ENCODE results near the gene IGSF23. TPM values are rescaled to one million over a fixed set of nuclear protein-coding genes. Genes with fewer than 3 reads are reported as not detected.

Gene IGSF23
- total and polyA plus RNA-seq, 2 of the 13 experiments (the other 11 are each of a cell fraction or from before 2014, with no cell fraction given): 2.3 to 8.8 TPM

DNA sequence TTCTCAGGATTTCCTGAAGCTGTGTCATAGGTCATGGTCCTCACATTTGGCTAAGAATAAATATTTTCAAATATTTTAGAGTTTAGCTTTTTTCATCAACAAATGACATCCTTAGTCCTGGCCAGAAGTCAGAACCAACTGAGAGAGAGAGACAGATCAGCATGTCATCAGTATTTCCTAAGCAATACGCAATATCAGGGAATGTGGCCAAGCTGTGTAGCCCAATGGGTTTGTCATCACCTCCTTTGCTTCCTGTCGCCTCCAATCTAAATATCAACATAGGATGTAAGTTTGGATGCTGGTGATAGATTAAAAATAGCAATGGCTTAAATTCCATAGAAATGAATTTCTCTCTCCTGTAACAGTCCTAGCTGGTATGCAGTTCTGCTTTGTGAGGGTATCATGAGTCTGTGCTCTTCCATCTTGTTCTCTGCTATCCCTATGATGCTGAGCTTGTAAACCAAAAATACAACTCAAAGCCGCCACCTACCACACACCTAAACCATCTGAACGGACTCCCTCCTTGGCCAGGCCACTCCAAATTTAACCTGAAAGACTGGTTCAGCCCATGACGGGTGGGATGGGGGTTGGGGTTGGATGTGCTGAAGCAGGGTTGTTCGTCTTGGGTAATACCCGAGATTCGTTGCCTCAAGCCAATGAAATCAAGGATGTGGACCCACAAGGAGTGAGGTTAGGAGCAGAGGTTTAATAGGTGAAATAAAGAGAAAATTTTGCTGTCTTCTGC lies 10.0 kb upstream of the IGSF23 start:
- H3K79me2 ChIP-seq (ENCODE audit: insufficient read depth, low read length): no peaks in the 10 kb centered on the region
- H3K9ac ChIP-seq (ENCODE audit: insufficient read depth, low read depth, low read length): no peak overlapping the region
- TF ChIP-seq ZNF781 (CRISPR knock-in tag; IDR thresholded peaks at IDR 0.05; ENCODE audit: borderline replicate concordance, not compliant biosample characterization) (no peak), ZEB1 (IDR thresholded peaks at IDR 0.05; ENCODE audit: insufficient replicate concordance, low read depth) (no peak), RARA (CRISPR knock-in tag; IDR thresholded peaks at IDR 0.05) (no peak), FOXK2 (IDR thresholded peaks at IDR 0.05) (no peak)
- TF ChIP-seq, protein P1, sequence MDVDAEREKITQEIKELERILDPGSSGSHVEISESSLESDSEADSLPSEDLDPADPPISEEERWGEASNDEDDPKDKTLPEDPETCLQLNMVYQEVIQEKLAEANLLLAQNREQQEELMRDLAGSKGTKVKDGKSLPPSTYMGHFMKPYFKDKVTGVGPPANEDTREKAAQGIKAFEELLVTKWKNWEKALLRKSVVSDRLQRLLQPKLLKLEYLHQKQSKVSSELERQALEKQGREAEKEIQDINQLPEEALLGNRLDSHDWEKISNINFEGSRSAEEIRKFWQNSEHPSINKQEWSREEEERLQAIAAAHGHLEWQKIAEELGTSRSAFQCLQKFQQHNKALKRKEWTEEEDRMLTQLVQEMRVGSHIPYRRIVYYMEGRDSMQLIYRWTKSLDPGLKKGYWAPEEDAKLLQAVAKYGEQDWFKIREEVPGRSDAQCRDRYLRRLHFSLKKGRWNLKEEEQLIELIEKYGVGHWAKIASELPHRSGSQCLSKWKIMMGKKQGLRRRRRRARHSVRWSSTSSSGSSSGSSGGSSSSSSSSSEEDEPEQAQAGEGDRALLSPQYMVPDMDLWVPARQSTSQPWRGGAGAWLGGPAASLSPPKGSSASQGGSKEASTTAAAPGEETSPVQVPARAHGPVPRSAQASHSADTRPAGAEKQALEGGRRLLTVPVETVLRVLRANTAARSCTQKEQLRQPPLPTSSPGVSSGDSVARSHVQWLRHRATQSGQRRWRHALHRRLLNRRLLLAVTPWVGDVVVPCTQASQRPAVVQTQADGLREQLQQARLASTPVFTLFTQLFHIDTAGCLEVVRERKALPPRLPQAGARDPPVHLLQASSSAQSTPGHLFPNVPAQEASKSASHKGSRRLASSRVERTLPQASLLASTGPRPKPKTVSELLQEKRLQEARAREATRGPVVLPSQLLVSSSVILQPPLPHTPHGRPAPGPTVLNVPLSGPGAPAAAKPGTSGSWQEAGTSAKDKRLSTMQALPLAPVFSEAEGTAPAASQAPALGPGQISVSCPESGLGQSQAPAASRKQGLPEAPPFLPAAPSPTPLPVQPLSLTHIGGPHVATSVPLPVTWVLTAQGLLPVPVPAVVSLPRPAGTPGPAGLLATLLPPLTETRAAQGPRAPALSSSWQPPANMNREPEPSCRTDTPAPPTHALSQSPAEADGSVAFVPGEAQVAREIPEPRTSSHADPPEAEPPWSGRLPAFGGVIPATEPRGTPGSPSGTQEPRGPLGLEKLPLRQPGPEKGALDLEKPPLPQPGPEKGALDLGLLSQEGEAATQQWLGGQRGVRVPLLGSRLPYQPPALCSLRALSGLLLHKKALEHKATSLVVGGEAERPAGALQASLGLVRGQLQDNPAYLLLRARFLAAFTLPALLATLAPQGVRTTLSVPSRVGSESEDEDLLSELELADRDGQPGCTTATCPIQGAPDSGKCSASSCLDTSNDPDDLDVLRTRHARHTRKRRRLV (CRISPR knock-in tag; IDR thresholded peaks at IDR 0.05): no peak
- TF ChIP-seq, protein P2, sequence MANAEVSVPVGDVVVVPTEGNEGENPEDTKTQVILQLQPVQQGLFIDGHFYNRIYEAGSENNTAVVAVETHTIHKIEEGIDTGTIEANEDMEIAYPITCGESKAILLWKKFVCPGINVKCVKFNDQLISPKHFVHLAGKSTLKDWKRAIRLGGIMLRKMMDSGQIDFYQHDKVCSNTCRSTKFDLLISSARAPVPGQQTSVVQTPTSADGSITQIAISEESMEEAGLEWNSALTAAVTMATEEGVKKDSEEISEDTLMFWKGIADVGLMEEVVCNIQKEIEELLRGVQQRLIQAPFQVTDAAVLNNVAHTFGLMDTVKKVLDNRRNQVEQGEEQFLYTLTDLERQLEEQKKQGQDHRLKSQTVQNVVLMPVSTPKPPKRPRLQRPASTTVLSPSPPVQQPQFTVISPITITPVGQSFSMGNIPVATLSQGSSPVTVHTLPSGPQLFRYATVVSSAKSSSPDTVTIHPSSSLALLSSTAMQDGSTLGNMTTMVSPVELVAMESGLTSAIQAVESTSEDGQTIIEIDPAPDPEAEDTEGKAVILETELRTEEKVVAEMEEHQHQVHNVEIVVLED (CRISPR knock-in tag; IDR thresholded peaks at IDR 0.05; ENCODE audit: borderline replicate concordance): no peak
- TF ChIP-seq, protein P3, sequence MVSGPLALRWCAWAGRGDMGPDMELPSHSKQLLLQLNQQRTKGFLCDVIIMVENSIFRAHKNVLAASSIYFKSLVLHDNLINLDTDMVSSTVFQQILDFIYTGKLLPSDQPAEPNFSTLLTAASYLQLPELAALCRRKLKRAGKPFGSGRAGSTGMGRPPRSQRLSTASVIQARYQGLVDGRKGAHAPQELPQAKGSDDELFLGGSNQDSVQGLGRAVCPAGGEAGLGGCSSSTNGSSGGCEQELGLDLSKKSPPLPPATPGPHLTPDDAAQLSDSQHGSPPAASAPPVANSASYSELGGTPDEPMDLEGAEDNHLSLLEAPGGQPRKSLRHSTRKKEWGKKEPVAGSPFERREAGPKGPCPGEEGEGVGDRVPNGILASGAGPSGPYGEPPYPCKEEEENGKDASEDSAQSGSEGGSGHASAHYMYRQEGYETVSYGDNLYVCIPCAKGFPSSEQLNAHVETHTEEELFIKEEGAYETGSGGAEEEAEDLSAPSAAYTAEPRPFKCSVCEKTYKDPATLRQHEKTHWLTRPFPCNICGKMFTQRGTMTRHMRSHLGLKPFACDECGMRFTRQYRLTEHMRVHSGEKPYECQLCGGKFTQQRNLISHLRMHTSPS (CRISPR knock-in tag; IDR thresholded peaks at IDR 0.05; ENCODE audit: low read depth): no peak
- FAIRE-seq (no peak), DNase-seq (ENCODE audit: low spot score) (no peak), ATAC-seq (no peak)
- intact Hi-C loops (cut with micrococcal nuclease; ENCODE audit: unreplicated experiment) (no loop called here), in situ Hi-C loops (cut with HindIII; ENCODE audit: extremely low pct_ligation_motif_present, low pct_unique_long_range_greater_than_20kb) (no loop called here)
- no peak overlapping the region for H3K27ac ChIP-seq (ENCODE audit: extremely low read length, insufficient read depth, low read length)
- no TSS peak for BruUV-seq (replicated peaks)
- CTCF ChIA-PET (ENCODE audit: low intra/inter-chr PET ratio, low total read pairs): no interaction called here
- no peak overlapping the region for H2AFZ ChIP-seq (ENCODE audit: low read length)
- no peaks in the 10 kb centered on the region for H4K20me1 ChIP-seq (ENCODE audit: insufficient read depth, low read length)
- 0 out of 5 replicates have a peak, but pooled peaks cover 0 to 1% of the 10 kb centered on the region in 2 experiments for H3K27me3 ChIP-seq (ENCODE audit: control insufficient read depth in 1 of 2, insufficient read depth in 2 of 2, low read length in 2 of 2)
- no peaks in the 10 kb centered on the region for H3K9me3 ChIP-seq (ENCODE audit: low read length)
- POLR2A ChIA-PET: interaction anchor here (0.6 to 1.9 kb wide), 4 partner anchors 10 to 776 kb away, joined by 3 to 5 read pairs (median 4); partner anchors contain the start of genes IGSF23, PVR and ZNF283
- WGBS (ENCODE audit: low lambda C conversion rate): 80% methylated on average over 8 of the region's 8 CpGs
- no peak overlapping the region for H3K4me2 ChIP-seq (ENCODE audit: low read depth, low read length)
- H3K4me3 ChIP-seq (replicated peaks in 1 of 3; ENCODE audit: insufficient read depth in 1 of 3, low read depth in 2 of 3, low read length in 3 of 3): no peak overlapping the region
- H3K4me1 ChIP-seq (ENCODE audit: insufficient read depth, low read length): peaks cover 45% of the 10 kb centered on the region
- H3K36me3 ChIP-seq (replicated peaks in 1 of 2; ENCODE audit: control insufficient read depth in 1 of 2, insufficient read depth in 2 of 2, low read length in 2 of 2): no peaks in the 10 kb centered on the region
